A673 (cell line): ENCODE results near the gene UTY. TPM values are rescaled to one million over a fixed set of nuclear protein-coding genes. Genes with fewer than 3 reads are reported as not detected.
"Not testable (repeated sequence)": the region's sequence is repeated elsewhere in the genome, so short reads cannot be mapped to it uniquely, and the experiment has no call there.

Source experiments
- BruUV-seq: library from RNA; stranded (reverse); fragments of 400-500 nt; replicated peaks from 2 replicates; lab custom pipeline; 2021; lab: Mats Ljungman, UMichigan
- CTCF ChIA-PET: fragments of 300-600 bp; sonication (Branson Sonifier 250); formaldehyde crosslinking; loops from one replicate; lab custom pipeline; 2022; ENCODE audit warnings: antibody characterized with exemption; lab: Charles Lee
- POLR2A ChIA-PET: fragments of 300-600 bp; sonication (Branson Sonifier 250); formaldehyde crosslinking; loops from one replicate; lab custom pipeline; 2022; ENCODE audit warnings: antibody characterized with exemption; ENCODE audit not compliant: low non-redundant PET; lab: Charles Lee
- DNase-seq: peaks from one replicate; pipeline ENCODE4 v3.0.0-alpha.2; 2015; ENCODE audit warnings: low spot score
- H3K27ac ChIP-seq: fragments of 200-600 bp; sonication (generic); 2 replicates; pipeline ENCODE4 v1.5.1; 2016; ENCODE audit warnings: mixed run types, low read depth, mild to moderate bottlenecking, mixed read lengths, antibody characterized with exemption, low read length; ENCODE audit not compliant: poor library complexity, severe bottlenecking
- H3K27me3 ChIP-seq: fragments of 200-600 bp; sonication (generic); replicated peaks from 2 replicates; pipeline ENCODE4 v1.6.1; 2017; ENCODE audit warnings: mixed run types, low read depth, mild to moderate bottlenecking, mixed read lengths, antibody characterized with exemption, low read length; ENCODE audit not compliant: insufficient read depth, poor library complexity
- H3K36me3 ChIP-seq: fragments of 200-600 bp; sonication (generic); 2 replicates; pipeline ENCODE4 v1.6.1; 2016; ENCODE audit warnings: mixed run types, mild to moderate bottlenecking, mixed read lengths, antibody characterized with exemption, low read length; ENCODE audit not compliant: insufficient read depth, poor library complexity, severe bottlenecking
- H3K4me1 ChIP-seq: fragments of 200-600 bp; sonication (generic); 2 replicates; pipeline ENCODE4 v1.6.1; 2017; ENCODE audit warnings: mixed run types, mild to moderate bottlenecking, mixed read lengths, antibody characterized with exemption, low read length; ENCODE audit not compliant: insufficient read depth, poor library complexity, severe bottlenecking
- H3K4me3 ChIP-seq: fragments of 200-600 bp; sonication (generic); 2 replicates; pipeline ENCODE4 v1.5.1; 2016; ENCODE audit warnings: low read depth, mixed run types, mild to moderate bottlenecking, mixed read lengths, low read length; ENCODE audit not compliant: poor library complexity, severe bottlenecking
- H3K9me3 ChIP-seq: fragments of 200-600 bp; sonication (generic); 2 replicates; pipeline ENCODE4 v1.6.1; 2016; ENCODE audit warnings: mixed run types, low read depth, mild to moderate bottlenecking, mixed read lengths, antibody characterized with exemption, low read length; ENCODE audit not compliant: poor library complexity, severe bottlenecking
- CTCF ChIP-seq: fragments of 300-800, 200-600 bp; sonication (generic); conservative IDR thresholded peaks from 2 replicates; pipeline ENCODE4 v1.5.1; 2017; ENCODE audit warnings: low read depth, mild to moderate bottlenecking, antibody characterized with exemption, low read length, moderate library complexity, mixed read lengths
- EZH2 ChIP-seq: fragments of 200-600 bp; sonication (generic); IDR thresholded peaks from 2 replicates; pipeline ENCODE4 v1.6.1; 2017; ENCODE audit warnings: borderline replicate concordance, low read depth, mild to moderate bottlenecking, mixed read lengths, antibody characterized with exemption, low read length; ENCODE audit not compliant: poor library complexity, severe bottlenecking
- intact Hi-C: fragments of 100-400 bp; cut with micrococcal nuclease; formaldehyde crosslinking; loops from one replicate; pipeline ENCODE4 v1.10.0; 2022; ENCODE audit not compliant: unreplicated experiment
- total RNA-seq: library from RNA; stranded (reverse); gene quantifications from 2 replicates; pipeline ENCODE4 v1.2.3, GENCODE V29; 2021

UTY gene
- total RNA-seq, 1 experiment from 2014 or later, result not detected

DNA sequence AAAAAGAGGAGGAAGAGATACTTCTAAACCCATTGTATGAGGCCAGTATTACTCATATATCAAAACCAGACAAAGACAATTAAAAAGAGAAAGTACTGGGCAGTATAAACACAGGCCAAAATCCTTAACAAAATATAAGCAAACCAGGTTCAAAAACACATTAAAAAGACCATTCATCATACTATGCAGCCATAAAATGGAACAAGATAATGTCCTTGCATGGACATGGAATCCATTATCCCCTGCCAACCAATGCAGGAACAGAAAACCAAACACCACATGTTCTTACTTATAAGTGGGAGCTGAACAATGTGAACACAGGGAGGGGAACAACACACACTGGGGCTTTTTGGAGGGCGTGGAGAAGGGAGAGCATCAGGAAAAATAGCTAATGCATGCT lies 188.6 kb downstream of the UTY start:
- DNase-seq, result no peak
- H3K4me1 ChIP-seq, result no peaks in the 10 kb centered on the region
- H3K27me3 ChIP-seq, result no peaks in the 10 kb centered on the region
- H3K36me3 ChIP-seq, result no peaks in the 10 kb centered on the region
- TF ChIP-seq EZH2, result no peak
- TF ChIP-seq CTCF, result no peak
- H3K4me3 ChIP-seq, result no peak overlapping the region
- no TSS peak for BruUV-seq
- CTCF ChIA-PET, result no interaction called here
- intact Hi-C loops, result no loop called here
- H3K27ac ChIP-seq, result no peak overlapping the region
- POLR2A ChIA-PET, result no interaction called here
- H3K9me3 ChIP-seq, result no peaks in the 10 kb centered on the region

GRCh38 chrY:13282151-13283054 lies 197.4 kb downstream of the UTY start:
- DNase-seq, intact Hi-C loops, CTCF ChIA-PET, H3K27ac ChIP-seq, H3K9me3 ChIP-seq, POLR2A ChIA-PET, H3K36me3 ChIP-seq, H3K27me3 ChIP-seq, BruUV-seq, H3K4me1 ChIP-seq, H3K4me3 ChIP-seq: not testable (repeated sequence)

- POLR2A ChIA-PET, result no interaction called here
- intact Hi-C loops, result no loop called here
- no peak for TF ChIP-seq EZH2
- TF ChIP-seq CTCF, result no peak
- Histone ChIP-seq H3K4me1 (no peaks in the 10 kb centered on the region), H3K4me3 (no peak overlapping the region), H3K27ac (no peak overlapping the region), H3K27me3 (no peaks in the 10 kb centered on the region), H3K9me3 (no peaks in the 10 kb centered on the region), H3K36me3 (no peaks in the 10 kb centered on the region)
- CTCF ChIA-PET, result no interaction called here
- DNase-seq, result no peak
- no TSS peak for BruUV-seq
These were observed 200.3 kb downstream of the UTY start for GRCh38 chrY:13279561-13279960.

DNA sequence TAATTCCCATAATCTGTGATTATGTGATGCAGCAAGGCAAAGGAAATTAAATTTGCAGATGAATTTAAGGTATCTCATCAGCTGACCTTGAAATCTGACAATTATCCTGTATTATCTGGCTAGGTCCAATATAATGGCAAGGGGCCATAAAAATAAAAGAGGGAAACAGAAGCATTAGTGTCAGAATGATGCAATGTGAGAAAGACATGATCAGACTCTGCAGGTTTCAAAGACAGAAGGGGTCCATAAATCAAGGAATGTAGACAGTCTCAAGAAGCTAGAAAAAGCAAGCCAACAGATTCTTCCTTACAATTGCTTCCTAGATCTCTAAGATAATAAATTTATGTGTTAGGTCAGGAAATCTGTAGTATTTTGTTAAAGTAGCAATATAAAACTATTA lies 208.1 kb downstream of the UTY start:
- no TSS peak for BruUV-seq
- Histone ChIP-seq H3K27me3 (no peaks in the 10 kb centered on the region), H3K27ac (no peak overlapping the region), H3K36me3 (no peaks in the 10 kb centered on the region), H3K4me1 (no peaks in the 10 kb centered on the region), H3K9me3 (no peaks in the 10 kb centered on the region), H3K4me3 (no peak overlapping the region)
- CTCF ChIA-PET, result no interaction called here
- POLR2A ChIA-PET, result no interaction called here
- DNase-seq, result no peak
- no peak for TF ChIP-seq CTCF
- no peak for TF ChIP-seq EZH2
- intact Hi-C loops, result no loop called here

- CTCF ChIA-PET, H3K27ac ChIP-seq, BruUV-seq: not testable (repeated sequence)
These were observed 225.8 kb downstream of the UTY start for GRCh38 chrY:13253941-13254440.

More at GRCh38 chrY:13253941-13254440, 225.8 kb downstream of the UTY start:
- H3K4me3 ChIP-seq, H3K9me3 ChIP-seq, POLR2A ChIA-PET, DNase-seq, intact Hi-C loops, H3K36me3 ChIP-seq, H3K27me3 ChIP-seq, H3K4me1 ChIP-seq: not testable (repeated sequence)
